HFFc6 (cell line): ENCODE results near the gene ITPR1. TPM values are rescaled to one million over a fixed set of nuclear protein-coding genes. Genes with fewer than 3 reads are reported as not detected.

Source experiments
- DNase-seq: peaks from one replicate; pipeline ENCODE4 v3.0.0-alpha.2; 2018
- H3K27ac Mint-ChIP-seq: 2 replicates; pipeline ENCODE4 v1.8.0; 2020; ENCODE audit warnings: mild to moderate bottlenecking, mixed read lengths
- H3K27me3 Mint-ChIP-seq: 2 replicates; pipeline ENCODE4 v1.8.0; 2021; ENCODE audit warnings: mild to moderate bottlenecking, moderate library complexity, mixed read lengths; ENCODE audit not compliant: insufficient read depth
- H3K36me3 Mint-ChIP-seq: 2 replicates; pipeline ENCODE4 v1.8.0; 2021; ENCODE audit warnings: low read depth, mixed read lengths
- H3K4me1 Mint-ChIP-seq: 2 replicates; pipeline ENCODE4 v1.8.0; 2020; ENCODE audit warnings: low read depth, mixed read lengths
- H3K4me3 Mint-ChIP-seq: 2 replicates; pipeline ENCODE4 v1.8.0; 2020; ENCODE audit warnings: mild to moderate bottlenecking, moderate library complexity, mixed read lengths
- H3K9me3 Mint-ChIP-seq: 2 replicates; pipeline ENCODE4 v1.8.0; 2020; ENCODE audit warnings: mild to moderate bottlenecking, mixed read lengths
- total RNA-seq, 6 experiments: library from RNA; stranded (reverse); fragmentation: NEBNext Ultra II Directional; extraction: Animal tissue kit (Norgen Biotek cat#: 25700); gene quantifications; 2 replicates in 1 of 6; 3 replicates in 5 of 6; pipeline ENCODE4 v1.2.3, GENCODE V29; 2021
- TF ChIP-seq, protein P1 (sequence below): fragments of 200-600 bp; sonication (generic); IDR thresholded peaks from 2 replicates; pipeline ENCODE4 v1.5.0; 2021; ENCODE audit warnings: antibody characterized with exemption, mild to moderate bottlenecking

ITPR1 gene
- total RNA-seq, 6 experiments from 2014 or later, result 4.9 to 8.3 (median 6.1) TPM

DNA sequence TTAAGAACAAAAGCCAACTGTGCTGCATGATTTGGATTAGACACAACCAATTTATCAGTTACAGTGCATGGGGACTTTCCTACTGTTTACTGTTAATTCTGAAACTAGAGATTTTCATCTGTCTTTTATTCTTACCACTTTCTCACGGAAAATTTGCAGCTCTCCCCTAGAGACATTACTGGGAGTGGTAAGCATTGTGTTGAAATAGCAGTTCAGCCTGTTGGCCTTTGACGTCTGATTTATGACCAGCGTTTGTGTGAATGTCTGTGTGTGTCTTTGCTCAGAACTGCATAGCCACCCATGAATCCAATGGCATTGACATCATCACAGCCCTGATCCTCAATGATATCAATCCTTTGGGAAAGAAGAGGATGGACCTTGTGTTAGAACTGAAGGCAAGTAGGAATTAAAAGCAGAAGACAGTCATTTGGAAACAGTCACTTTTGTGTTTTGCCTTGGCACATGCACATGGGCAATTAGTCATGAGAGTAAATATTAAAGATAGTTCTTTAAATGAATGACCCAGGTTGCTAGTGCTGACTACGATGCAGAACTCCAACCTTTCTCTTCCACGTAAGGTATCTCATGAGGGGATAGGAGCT, 283.9 kb downstream of the ITPR1 start:
- no peak for DNase-seq
- H3K27ac Mint-ChIP-seq, result no peak overlapping the region
- no peaks in the 10 kb centered on the region for H3K9me3 Mint-ChIP-seq
- H3K36me3 Mint-ChIP-seq, result no peaks in the 10 kb centered on the region
- TF ChIP-seq, protein P1, sequence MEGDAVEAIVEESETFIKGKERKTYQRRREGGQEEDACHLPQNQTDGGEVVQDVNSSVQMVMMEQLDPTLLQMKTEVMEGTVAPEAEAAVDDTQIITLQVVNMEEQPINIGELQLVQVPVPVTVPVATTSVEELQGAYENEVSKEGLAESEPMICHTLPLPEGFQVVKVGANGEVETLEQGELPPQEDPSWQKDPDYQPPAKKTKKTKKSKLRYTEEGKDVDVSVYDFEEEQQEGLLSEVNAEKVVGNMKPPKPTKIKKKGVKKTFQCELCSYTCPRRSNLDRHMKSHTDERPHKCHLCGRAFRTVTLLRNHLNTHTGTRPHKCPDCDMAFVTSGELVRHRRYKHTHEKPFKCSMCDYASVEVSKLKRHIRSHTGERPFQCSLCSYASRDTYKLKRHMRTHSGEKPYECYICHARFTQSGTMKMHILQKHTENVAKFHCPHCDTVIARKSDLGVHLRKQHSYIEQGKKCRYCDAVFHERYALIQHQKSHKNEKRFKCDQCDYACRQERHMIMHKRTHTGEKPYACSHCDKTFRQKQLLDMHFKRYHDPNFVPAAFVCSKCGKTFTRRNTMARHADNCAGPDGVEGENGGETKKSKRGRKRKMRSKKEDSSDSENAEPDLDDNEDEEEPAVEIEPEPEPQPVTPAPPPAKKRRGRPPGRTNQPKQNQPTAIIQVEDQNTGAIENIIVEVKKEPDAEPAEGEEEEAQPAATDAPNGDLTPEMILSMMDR, result no peak
- no peak overlapping the region for H3K4me3 Mint-ChIP-seq
- H3K27me3 Mint-ChIP-seq, result peaks cover 2% of the 10 kb centered on the region
- H3K4me1 Mint-ChIP-seq, result peaks cover 7% of the 10 kb centered on the region

DNA sequence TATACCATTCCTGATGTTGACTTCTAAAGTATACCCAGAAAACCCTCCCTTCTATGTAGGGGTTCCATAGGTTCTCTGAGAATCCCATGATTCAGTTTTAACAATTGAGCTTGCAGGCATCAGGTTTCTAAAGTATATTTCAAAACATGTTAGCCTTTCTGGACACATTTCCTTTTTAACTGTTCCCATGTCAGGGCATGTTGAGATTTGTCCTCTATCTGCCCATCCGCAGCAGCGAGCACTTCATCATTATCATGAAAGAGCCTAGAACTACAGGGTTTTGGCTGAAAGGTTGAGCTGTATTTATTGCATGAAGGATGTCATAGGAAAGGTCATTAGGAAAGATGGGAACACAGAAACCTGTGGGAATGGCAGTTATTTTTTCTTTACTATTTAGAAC, 285.0 kb downstream of the ITPR1 start:
- no peaks in the 10 kb centered on the region for H3K36me3 Mint-ChIP-seq
- TF ChIP-seq, protein P1, result no peak
- H3K9me3 Mint-ChIP-seq, result no peaks in the 10 kb centered on the region
- H3K27ac Mint-ChIP-seq, result no peak overlapping the region
- DNase-seq, result no peak
- no peaks in the 10 kb centered on the region for H3K4me1 Mint-ChIP-seq
- no peak overlapping the region for H3K4me3 Mint-ChIP-seq
- peaks cover 4% of the 10 kb centered on the region for H3K27me3 Mint-ChIP-seq

DNA sequence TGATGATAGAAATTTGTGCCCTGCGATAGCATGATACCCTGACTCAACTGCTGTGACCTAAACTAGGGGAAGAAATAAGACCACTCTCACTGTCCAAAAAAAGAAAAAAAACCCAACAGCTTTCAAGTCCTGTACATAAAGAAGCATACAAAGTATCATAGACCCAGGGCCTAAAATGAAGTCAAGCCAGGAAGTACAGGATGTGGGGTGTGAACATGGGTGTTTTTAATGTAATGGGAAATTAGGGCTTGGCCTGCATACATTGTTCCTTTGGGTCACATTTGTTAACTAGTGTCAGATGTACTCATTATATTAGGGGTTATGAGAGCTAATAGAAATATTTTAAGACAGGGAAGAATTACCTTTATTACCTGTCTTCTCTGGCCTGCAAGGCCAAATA, 285.6 kb downstream of the ITPR1 start:
- no peak for DNase-seq
- H3K27ac Mint-ChIP-seq, result no peak overlapping the region
- no peaks in the 10 kb centered on the region for H3K36me3 Mint-ChIP-seq

DNA sequence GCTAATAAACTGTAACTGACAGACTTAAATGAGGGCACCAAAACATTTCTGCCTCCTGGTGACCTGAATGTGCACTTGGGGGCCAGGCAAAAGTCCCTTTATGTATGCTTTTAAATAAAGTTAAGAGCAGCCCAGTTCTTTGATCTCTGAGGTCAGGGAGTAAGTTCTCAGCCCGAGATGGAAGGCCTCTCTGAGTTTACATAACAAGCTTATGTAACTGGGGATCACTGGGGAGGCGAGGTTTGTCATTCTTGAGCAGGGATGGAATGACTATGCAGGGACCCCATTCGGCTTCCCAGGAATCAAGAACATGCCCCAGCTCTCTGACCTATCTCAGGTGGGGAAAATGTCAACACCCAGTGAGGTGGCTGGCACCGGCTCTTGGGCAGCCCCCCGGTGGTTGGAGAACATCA, 287.4 kb downstream of the ITPR1 start:
- Mint-ChIP-seq H3K27me3 (peaks cover 2% of the 10 kb centered on the region), H3K9me3 (no peaks in the 10 kb centered on the region), H3K36me3 (0 out of 2 replicates have a peak, but pooled peaks cover 5% of the 10 kb centered on the region), H3K27ac (no peak overlapping the region), H3K4me1 (no peaks in the 10 kb centered on the region), H3K4me3 (no peak overlapping the region)
- DNase-seq, result no peak
- TF ChIP-seq, protein P1, result no peak

More for the DNA sequence above, 285.6 kb downstream of the ITPR1 start:
- no peaks in the 10 kb centered on the region for H3K4me1 Mint-ChIP-seq
- TF ChIP-seq, protein P1, result no peak
- no peak overlapping the region for H3K4me3 Mint-ChIP-seq
- H3K27me3 Mint-ChIP-seq, result peaks cover 4% of the 10 kb centered on the region
- no peaks in the 10 kb centered on the region for H3K9me3 Mint-ChIP-seq

DNA sequence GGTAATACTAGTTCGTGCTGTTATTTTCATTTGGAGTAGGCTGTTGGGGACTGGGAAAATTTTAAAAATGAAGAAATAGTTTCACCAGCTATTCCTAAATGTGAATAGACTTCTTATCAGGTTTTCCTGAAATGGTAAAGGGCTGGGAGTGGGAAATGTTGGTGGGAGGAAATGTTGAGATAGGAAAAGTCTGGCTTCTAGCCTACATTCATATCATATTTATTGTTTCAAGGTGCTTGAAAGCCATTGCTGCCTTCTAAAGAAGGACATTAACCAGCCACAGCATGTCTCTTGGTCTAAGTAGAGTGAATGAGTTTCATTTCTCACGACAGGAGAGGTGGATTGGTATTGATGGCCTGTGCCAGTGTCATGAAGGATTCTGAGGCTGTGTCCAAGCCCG, 288.9 kb downstream of the ITPR1 start:
- 0 out of 2 replicates have a peak, but pooled peaks cover 5% of the 10 kb centered on the region for H3K36me3 Mint-ChIP-seq
- H3K4me1 Mint-ChIP-seq, result no peaks in the 10 kb centered on the region
- peaks cover 2% of the 10 kb centered on the region for H3K27me3 Mint-ChIP-seq
- H3K4me3 Mint-ChIP-seq, result no peak overlapping the region
- TF ChIP-seq, protein P1, result no peak
- DNase-seq, result no peak
- no peak overlapping the region for H3K27ac Mint-ChIP-seq
- H3K9me3 Mint-ChIP-seq, result no peaks in the 10 kb centered on the region
